Hematopoietic multipotent progenitor cell (in vitro differentiated cells): ENCODE measurements around the gene AFF1. TPM values are rescaled to one million over a fixed set of nuclear protein-coding genes. Genes with fewer than 3 reads are reported as not detected.
A peak's percentile ranks its signal among the peaks of the same experiment; 100 is the strongest.

Experiments used
- DNase-seq, 3 donors: peaks; one replicate each; pipeline ENCODE4 v3.0.0-alpha.2; 2011 to 2015; ENCODE audit warnings: low read depth in 2 of 3, low spot score in 2 of 3
- total RNA-seq: library from RNA; depleted of rRNA; stranded (reverse); fragments of >200 nt; gene quantifications from one replicate; pipeline ENCODE4 v1.2.3, GENCODE V29; 2012

The AFF1 gene
- total RNA-seq = 44.4 TPM

DNA sequence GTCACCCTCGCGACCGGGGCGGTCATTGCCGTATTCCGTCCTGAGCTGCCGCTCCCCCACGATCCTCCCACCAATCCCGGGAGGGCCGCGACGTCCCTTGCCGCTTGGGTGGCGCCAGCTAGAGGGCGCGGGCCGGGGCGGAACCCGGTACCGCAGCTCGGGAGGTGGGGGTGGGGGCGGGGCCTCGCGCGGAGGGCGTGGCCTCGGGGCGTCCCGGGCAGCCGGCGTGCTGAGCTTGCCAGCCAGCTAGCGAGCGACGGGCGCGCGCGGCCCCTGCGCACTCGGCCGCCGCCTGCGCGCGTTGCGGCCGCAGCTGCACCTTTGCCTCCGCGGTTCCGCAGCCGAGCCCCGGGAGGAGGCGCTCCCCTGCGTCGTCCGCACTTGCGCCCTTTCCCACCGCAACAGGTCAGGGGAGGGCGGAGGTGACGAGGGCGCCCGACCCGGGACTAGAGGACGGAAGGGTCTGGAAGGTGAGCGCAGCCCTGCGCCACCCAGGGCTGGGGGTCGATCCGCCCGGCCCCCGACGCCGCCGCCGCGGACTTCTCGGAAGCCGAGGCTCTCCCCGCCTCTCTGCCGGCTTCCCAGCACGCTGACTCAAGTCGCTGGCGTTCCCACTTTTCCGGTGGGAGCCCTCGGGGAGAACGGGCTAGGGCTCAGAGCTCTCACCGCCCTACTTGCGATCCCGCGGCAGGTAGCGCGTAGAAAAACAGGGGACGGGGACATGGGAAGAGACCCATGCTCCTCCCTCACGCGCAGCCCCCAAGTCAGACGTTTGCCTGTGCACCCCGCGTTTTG lies at the start of gene AFF1:
TSS of gene AFF1 (plus strand) at position 241 of the 795 bp plus-strand sequence. CDS start 13,523 bp downstream, outside the sequence.
- DNase-seq = peak; percentile 92 to 97 (median 96)

DNA sequence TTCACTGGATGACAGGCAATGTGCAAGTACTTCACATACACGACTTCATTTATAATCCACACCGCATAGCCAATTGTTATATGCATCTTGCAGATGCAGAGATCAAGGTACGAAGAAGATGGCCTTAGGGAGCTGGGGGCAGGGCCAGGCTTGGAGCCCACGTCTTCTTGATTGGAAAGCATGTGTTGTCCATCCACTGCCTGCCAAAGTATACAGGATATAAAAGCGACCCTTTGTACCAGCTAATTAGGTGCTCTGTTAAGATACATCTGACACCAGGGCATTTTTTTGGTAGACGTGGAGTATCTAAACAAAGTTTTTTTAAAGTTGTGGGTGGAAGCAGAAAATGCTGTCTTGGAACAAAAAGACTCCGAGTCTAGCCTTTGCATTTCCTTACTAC lies 44.0 kb upstream of the AFF1 start:
- no peak for DNase-seq

- peak in 2 of 3 donors; percentile 40 to 59 for DNase-seq
Measured at GRCh38 chr4:86891762-86892635, 42.8 kb upstream of the AFF1 start, which contains the start of gene C4orf36. TSS of gene C4orf36 (minus strand) at chr4:86892422. CDS start at chr4:86891520, 902 bp downstream.

DNA sequence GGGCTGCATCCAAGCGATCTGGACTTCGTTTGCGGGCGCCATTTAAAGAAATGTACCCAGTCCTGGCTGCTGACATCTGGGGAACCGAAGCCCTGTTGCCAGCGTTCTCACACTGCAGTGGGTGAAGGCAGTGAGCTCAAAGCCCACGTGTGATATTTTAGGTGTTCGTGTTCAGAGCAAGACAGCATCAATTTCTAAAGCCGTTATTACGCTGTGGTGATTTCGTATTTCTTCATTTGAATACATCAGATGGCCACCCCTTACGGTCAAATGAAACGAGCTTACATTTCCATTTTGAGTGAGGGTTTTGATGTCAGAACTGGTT lies 42.2 kb upstream of the AFF1 start:
- DNase-seq = peak in 1 of 3 donors; percentile 46

- DNase-seq = no peak
Measured at GRCh38 chr4:86893136-86893535, 41.7 kb upstream of the AFF1 start.

DNA sequence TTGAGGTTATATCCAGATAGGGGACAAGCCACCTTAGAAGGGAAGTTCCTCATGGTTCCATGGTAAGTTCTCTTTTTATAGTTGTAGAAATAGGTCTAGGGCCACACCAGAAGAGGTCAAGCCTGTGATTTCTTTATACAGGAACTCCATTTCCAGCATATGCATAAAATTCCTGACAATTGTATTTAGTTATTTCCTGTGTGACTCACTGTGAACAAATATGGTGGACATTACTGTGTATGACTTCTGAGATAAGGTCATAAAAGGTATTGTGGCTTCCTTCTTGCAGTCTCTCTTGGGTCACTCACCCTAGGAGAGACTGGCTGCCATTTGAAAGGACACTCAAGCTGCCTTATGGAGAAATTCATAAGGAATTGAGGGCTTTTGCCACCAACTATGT lies 40.4 kb upstream of the AFF1 start:
- DNase-seq = no peak

GRCh38 chr4:86895692-86896488 lies 38.9 kb upstream of the AFF1 start:
- peak in 2 of 3 donors; percentile 54 to 86 for DNase-seq

GRCh38 chr4:86896596-86896995 lies 38.2 kb upstream of the AFF1 start:
- DNase-seq = no peak

DNA sequence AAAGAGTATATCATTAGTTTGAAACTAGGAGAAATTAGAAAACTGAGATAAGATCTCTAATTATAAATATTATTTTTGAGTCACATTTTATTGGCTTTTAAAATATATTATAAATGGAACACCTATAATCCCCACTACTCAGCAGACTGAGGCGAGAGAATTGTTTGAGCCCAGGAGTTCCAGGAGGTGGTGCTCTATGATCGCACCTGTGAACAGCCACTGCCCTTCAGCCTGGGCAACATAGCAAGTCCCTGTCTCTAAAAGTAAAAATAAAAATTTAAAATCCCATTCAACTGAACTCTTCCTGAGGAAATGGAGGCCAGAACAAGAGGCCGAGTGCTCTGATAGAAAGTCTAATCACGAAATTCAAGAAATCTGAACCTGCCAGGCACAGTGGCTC lies 36.2 kb upstream of the AFF1 start:
- peak in 1 of 3 donors; percentile 54 for DNase-seq

- DNase-seq = no peak
Measured at GRCh38 chr4:86901864-86902263, 32.9 kb upstream of the AFF1 start.

GRCh38 chr4:86908251-86908657 lies 26.6 kb upstream of the AFF1 start:
- DNase-seq = peak in 2 of 3 donors; percentile 53 to 61

- peak in 2 of 3 donors; percentile 38 to 61 for DNase-seq
Measured at GRCh38 chr4:86909546-86910295, 25.1 kb upstream of the AFF1 start.

DNA sequence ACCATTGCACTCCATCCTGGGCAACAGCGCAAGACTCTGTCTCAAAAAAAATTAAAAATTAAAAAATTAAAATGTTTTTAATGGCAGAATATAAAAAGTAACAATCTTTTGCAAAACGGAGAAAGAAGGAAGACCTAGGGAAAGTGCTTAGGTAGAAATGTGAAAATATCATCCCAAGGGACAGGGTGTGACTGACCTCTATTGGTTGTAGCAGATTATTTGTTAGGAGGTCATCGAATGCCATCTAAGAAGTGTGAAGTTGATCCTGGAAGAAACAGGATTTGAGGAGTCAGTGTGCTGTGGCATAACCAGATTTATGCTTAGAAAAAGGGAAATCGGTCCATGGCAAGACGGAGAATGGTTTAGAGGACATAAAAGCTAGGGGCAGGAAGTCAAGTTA lies 24.4 kb upstream of the AFF1 start:
- no peak for DNase-seq

DNA sequence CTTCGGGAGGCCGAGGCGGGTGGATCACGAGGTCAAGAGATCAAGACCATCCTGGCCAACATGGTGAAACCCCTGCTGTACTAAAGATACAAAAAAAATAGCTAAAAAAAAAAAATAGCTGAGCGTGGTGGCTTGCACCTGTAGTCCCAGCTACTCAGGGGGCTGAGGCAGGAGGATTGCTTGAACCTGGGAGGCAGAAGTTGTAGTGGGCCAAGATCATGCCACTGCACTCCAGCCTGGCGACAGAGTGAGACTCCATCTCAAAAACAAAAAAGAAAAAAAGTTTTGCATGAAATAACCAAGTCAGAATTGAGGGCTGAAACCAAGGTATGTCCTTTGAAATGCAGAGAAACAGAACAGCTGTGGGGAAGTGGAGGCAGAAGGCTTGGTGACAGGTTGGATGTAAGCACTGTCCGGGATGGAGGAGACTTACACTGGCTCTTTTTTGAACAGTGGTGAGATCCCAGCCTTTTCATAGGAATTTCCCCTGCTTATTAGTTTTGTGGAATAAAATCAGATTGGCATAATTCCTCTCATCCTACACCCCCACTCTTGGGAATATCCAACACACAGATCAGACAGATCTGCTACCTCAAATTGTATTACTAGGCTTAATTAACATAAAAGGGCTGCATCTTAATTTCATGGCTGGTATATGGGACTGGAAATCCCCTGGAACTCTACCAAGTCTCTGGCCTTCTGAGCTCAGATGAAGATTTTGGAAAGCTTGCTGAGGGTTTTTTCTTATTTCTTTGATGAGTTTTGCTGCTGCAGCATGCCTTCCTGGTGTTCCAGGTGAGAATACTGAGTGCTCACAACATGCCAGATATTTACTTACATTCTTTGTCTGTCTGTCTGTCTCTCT lies 23.8 kb upstream of the AFF1 start:
- peak in 1 of 3 donors; percentile 33 for DNase-seq

- no peak for DNase-seq
Measured at GRCh38 chr4:86916392-86916791, 18.4 kb upstream of the AFF1 start.

DNA sequence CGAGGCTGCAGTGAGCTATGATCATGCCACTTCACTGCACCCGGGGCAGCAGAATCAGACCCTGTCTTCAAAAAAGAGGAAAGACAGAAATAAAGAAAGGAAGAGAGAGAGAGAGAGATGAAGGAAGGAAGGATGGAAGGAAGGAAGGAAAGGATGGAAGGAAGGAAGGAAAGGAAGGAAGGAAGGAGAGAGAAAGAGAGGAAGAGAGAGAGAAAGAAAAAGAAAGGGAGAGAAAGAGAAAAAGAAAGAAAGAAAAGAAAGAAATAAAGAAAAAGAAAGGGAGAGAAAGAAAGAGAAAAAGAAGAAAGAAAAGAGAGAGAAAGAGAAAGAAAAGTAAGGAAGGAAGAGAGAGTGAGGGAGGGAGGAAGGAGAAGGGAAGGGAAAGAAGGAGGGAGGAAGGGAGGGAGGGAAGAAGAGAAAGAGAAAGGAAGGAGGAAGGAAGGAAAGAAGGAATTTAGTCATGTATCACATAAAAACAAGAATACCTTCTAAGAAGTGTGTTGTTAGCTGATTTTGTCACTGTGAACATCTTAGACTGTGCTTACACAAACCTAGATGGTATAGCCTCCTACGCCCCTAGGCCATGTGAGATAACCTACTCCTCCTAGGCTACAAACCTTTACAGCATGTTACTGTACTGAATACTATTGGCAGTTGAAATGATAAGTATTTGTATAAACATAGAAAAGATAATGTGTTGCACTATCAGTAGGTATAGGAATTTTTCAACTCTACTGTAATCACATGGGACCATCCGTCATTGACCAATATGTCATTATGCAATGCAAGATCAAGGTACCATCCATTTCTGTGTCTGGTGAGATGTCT lies 17.4 kb upstream of the AFF1 start:
- DNase-seq = no peak

DNA sequence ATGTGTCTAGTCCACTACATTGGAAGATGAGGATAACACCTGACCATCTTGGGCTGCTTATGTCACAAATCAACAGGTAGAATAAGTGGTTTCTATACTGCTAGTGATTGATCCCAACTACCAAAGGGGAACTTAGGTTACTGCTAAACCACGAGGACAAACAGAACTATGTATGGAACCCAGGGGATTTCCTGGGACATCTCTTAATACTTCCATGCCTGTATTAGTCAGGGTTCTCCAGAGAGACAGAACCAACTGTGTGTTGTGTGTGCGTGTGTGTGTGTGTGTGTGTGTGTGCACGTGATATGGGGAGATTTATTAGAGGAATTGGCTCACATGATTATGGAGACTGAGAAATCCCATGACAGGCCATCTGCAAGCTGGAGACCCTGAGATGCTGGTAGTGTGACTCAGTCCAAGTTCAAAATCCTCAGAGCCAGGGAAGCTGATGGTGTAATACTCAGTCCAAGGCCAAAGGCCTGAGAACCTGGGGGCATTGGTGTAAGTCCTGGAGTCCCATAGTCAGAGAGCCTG lies 16.2 kb upstream of the AFF1 start:
- DNase-seq = no peak
